ENCODE measurements around the gene DLG2. TPM values are rescaled to one million over a fixed set of nuclear protein-coding genes. Genes with fewer than 3 reads are reported as not detected.

Gene DLG2
- total and polyA plus RNA-seq, 2 of the 8 experiments (the other 6 are each of a cell fraction or from before 2014, with no cell fraction given), result 1.7 to 14.3 TPM

GRCh38 chr11:83727251-83727650, 1899.9 kb downstream of the DLG2 start:
- Histone ChIP-seq H4K8ac (ENCODE audit: extremely low read depth, insufficient read depth, low read length) (no peak overlapping the region), H2BK5ac (ENCODE audit: low read depth, low read length) (no peak overlapping the region), H3K4me1 (replicated peaks in 1 of 4; ENCODE audit: control insufficient read depth in 3 of 4, insufficient read depth in 4 of 4, low read length in 3 of 4) (peaks cover 5 to 15% (median 12%) of the 10 kb centered on the region in 4 experiments; a peak in 6 of 7 replicates), H3K18ac (ENCODE audit: extremely low read depth, low read length) (no peak overlapping the region), H2BK20ac (ENCODE audit: low read length) (no peak overlapping the region), H2AK5ac (ENCODE audit: low read depth, low read length) (no peak overlapping the region), H3K4me3 (ENCODE audit: extremely low read depth in 1 of 4, insufficient read depth in 2 of 4, low read depth in 3 of 4, low read length in 4 of 4) (no peak overlapping the region), H3K4me2 (ENCODE audit: insufficient read depth in 1 of 2, low read depth in 2 of 2, low read length in 2 of 2) (no peak overlapping the region), H4K5ac (ENCODE audit: insufficient read length, low read depth, low read length) (no peak overlapping the region), H3K14ac (ENCODE audit: insufficient read length) (no peak overlapping the region), H2BK120ac (replicated peaks; ENCODE audit: low read depth, low read length) (peak overlapping the region; percentile 70), H4K91ac (replicated peaks; ENCODE audit: insufficient read length, low read length) (no peak overlapping the region), H2BK12ac (ENCODE audit: low read depth, low read length) (no peak overlapping the region; the same call in 1 of the 2 replicates), H3K9ac (replicated peaks in 1 of 4; ENCODE audit: extremely low read depth in 1 of 4, low read depth in 3 of 4, low read length in 3 of 4) (no peak overlapping the region), H4K20me1 (replicated peaks in 1 of 2; ENCODE audit: control insufficient read depth in 1 of 2, insufficient read depth in 2 of 2, low read length in 2 of 2) (no peaks in the 10 kb centered on the region), H2BK15ac (ENCODE audit: low read length) (no peak overlapping the region), H3K79me2 (ENCODE audit: control insufficient read depth in 1 of 2, insufficient read depth in 2 of 2, low read length in 2 of 2) (no peaks in the 10 kb centered on the region), H2AFZ (ENCODE audit: low read length) (no peak overlapping the region), H3K79me1 (ENCODE audit: low read depth, low read length) (no peaks in the 10 kb centered on the region), H3K23me2 (ENCODE audit: low read depth, low read length) (no peaks in the 10 kb centered on the region; the same call in 1 of the 2 replicates), H3K23ac (ENCODE audit: insufficient read length) (no peak overlapping the region), H3K36me3 (ENCODE audit: control insufficient read depth in 2 of 4, insufficient read depth in 4 of 4, low read length in 3 of 4) (no peaks in the 10 kb centered on the region), H3K9me3 (ENCODE audit: insufficient read depth in 2 of 2, low read depth in 1 of 2, low read length in 1 of 2) (no peaks in the 10 kb centered on the region), H3K27ac (ENCODE audit: low read depth, low read length) (no peak overlapping the region), H3K27me3 (replicated peaks in 1 of 4; ENCODE audit: control insufficient read depth in 3 of 4, extremely low read depth in 1 of 4, insufficient read depth in 3 of 4, low read length in 3 of 4) (no peaks in the 10 kb centered on the region), H3K4ac (replicated peaks; ENCODE audit: insufficient read length, low read depth, low read length) (no peak overlapping the region), H3K56ac (replicated peaks; ENCODE audit: insufficient read length, low read depth, low read length) (no peak overlapping the region)
- DNase-seq (ENCODE audit: low read depth in 1 of 2, low spot score in 2 of 2) (no peak), FAIRE-seq (no peak)
- WGBS, 2 experiments (ENCODE audit: extremely low coverage in 1 of 2, insufficient coverage in 1 of 2, insufficient read length in 1 of 2, insufficient replicate concordance in 2 of 2, low coverage in 1 of 2, low lambda C conversion rate in 2 of 2, missing lambda C conversion rate in 1 of 2), result 46% methylated on average over 1 of the region's 1 CpG; no CpG with 5 or more reads in 1 of the 2 experiments
- no peak for TF ChIP-seq RAD21 (IDR thresholded peaks at IDR 0.05 in 1 of 2, conservative IDR thresholded peaks at IDR 0.05 in 1 of 2; ENCODE audit: low read depth in 2 of 2, low read length in 2 of 2)
- no peak for TF ChIP-seq RFX5 (IDR thresholded peaks at IDR 0.05; ENCODE audit: borderline replicate concordance, low read depth, low read length)
- TF ChIP-seq TBP (IDR thresholded peaks at IDR 0.05; ENCODE audit: low read depth, low read length), result no peak
- TF ChIP-seq MAX (IDR thresholded peaks at IDR 0.05), result no peak
- TF ChIP-seq ASH2L (IDR thresholded peaks at IDR 0.05; ENCODE audit: low read length), result no peak
- TF ChIP-seq SP1 (IDR thresholded peaks at IDR 0.05; ENCODE audit: low read depth, low read length), result no peak
- no peak for TF ChIP-seq TAF7 (optimal IDR thresholded peaks at IDR 0.05; ENCODE audit: borderline replicate concordance, low read depth, low read length)
- no peak for TF ChIP-seq CBX5 (IDR thresholded peaks at IDR 0.05; ENCODE audit: low read depth, low read length)
- no peak for TF ChIP-seq CREB1 (IDR thresholded peaks at IDR 0.05)
- no peak for TF ChIP-seq KDM4A (IDR thresholded peaks at IDR 0.05; ENCODE audit: low read depth, low read length, severe bottlenecking)
- no peak for TF ChIP-seq E2F6 (IDR thresholded peaks at IDR 0.05)
- ChIA-PET POLR2A (ENCODE audit: partially characterized antibody) (no interaction called here), CTCF (ENCODE audit: partially characterized antibody) (interaction anchor here (0.6 kb wide), 1 partner anchor 402 kb away, joined by 3 read pairs; no protein-coding TSS in a partner anchor)
